ENCODE measurements around the gene RGS6.

Gene RGS6

DNA sequence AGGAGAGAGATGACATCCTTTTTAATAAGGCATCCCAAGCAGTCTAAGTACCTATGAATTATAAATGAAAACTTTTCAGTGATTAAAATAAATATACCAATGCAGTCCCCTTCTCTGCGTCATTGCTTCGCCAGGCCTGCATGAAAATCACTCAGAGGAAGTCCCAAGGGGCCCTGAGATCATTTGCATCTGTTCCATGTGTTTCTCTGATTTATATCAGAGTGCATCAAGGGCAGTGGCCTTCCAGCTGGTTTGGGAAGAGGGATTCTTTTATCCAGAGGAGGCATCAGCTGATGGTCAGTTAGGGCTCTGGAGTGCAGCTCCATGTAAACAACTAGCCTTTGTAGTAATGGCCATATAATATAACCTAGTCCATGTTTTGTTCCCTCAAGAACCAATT, 210.1 kb downstream of the RGS6 start:
- no peaks in the 10 kb centered on the region for H3K9me3 ChIP-seq (ENCODE audit: control insufficient read depth, insufficient read depth, low read length)
- H3K36me3 ChIP-seq (ENCODE audit: control insufficient read depth, low read length), result no peaks in the 10 kb centered on the region
- H3K27me3 ChIP-seq (ENCODE audit: control insufficient read depth, low read length), result no peaks in the 10 kb centered on the region
- no peaks in the 10 kb centered on the region for H3K79me2 ChIP-seq (ENCODE audit: control insufficient read depth, low read length)
- H3K4me1 ChIP-seq (ENCODE audit: control insufficient read depth, low read length), result no peaks in the 10 kb centered on the region
- H4K20me1 ChIP-seq (ENCODE audit: control insufficient read depth, insufficient read depth, low read depth, low read length), result no peaks in the 10 kb centered on the region
- no peak for TF ChIP-seq EZH2phosphoT487 (IDR thresholded peaks at IDR 0.05; ENCODE audit: borderline replicate concordance, low read length)
- TF ChIP-seq, protein P1, sequence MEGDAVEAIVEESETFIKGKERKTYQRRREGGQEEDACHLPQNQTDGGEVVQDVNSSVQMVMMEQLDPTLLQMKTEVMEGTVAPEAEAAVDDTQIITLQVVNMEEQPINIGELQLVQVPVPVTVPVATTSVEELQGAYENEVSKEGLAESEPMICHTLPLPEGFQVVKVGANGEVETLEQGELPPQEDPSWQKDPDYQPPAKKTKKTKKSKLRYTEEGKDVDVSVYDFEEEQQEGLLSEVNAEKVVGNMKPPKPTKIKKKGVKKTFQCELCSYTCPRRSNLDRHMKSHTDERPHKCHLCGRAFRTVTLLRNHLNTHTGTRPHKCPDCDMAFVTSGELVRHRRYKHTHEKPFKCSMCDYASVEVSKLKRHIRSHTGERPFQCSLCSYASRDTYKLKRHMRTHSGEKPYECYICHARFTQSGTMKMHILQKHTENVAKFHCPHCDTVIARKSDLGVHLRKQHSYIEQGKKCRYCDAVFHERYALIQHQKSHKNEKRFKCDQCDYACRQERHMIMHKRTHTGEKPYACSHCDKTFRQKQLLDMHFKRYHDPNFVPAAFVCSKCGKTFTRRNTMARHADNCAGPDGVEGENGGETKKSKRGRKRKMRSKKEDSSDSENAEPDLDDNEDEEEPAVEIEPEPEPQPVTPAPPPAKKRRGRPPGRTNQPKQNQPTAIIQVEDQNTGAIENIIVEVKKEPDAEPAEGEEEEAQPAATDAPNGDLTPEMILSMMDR (IDR thresholded peaks at IDR 0.05; ENCODE audit: low read depth, low read length, poor library complexity, severe bottlenecking), result no peak
- H3K9me2 ChIP-seq (replicated peaks; ENCODE audit: control insufficient read depth, low read length), result no peaks in the 10 kb centered on the region
- no peak overlapping the region for H3K4me2 ChIP-seq (ENCODE audit: low read length)
- H3K27ac ChIP-seq (ENCODE audit: low read depth, low read length), result no peak overlapping the region
- H3K4me3 ChIP-seq (ENCODE audit: low read length), result no peak overlapping the region
- H3F3A ChIP-seq (ENCODE audit: control insufficient read depth, insufficient read depth), result no peaks in the 10 kb centered on the region

DNA sequence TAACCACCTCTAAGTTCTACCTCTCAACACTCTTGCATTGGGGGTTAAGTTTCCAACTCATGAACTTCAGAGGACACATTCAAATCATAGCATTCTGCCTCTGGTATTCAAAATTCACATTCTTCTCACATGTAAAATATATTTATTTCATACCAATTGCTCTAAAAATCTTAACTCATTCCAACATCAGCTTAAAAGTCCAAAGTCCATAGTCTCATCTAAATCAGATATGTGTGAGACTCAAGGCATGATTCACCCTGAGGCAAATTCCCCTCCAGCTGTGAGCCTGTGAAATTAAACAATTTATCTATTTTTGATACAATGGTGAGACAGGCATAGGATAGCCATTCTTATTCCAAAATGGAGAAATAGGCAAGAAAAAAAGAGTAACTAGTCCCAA, 214.0 kb downstream of the RGS6 start:
- TF ChIP-seq, protein P1 (IDR thresholded peaks at IDR 0.05; ENCODE audit: low read depth, low read length, poor library complexity, severe bottlenecking), result no peak
- TF ChIP-seq EZH2phosphoT487 (IDR thresholded peaks at IDR 0.05; ENCODE audit: borderline replicate concordance, low read length), result no peak

DNA sequence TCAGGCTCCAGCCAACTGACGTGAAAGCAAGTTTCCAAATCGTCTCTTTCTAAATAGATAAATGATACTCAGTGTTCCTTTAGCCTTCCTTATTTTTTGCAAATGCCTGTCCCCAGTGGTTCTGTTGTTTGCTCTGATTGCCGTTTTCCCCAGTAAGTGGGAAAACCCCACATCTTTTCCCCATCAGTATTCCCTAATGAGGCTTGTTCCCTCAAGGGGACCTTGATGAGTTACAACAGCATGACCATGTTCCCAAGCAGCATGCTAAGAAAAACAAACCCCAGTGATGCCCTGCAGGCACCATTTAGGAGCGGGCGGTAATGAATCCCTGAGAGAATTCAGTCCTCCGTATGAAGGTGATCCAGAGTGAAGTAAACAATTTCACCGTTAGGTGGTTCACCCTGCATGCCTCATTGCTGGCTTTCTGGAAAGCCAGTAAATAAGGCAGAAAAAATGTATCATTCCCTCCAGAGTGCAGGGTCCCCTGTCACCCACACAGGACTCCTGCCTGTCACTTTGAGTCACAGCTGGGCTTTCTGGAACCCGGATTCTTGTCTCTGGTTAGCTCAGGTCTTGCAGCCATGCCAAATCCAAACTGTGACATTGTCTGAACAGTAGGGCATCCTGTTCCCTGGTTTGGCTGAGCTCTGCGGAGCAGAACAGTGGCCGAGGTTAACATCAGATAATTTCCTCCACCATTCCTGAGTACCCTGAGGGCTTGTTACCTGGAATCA, 222.6 kb downstream of the RGS6 start:
- Histone ChIP-seq H3K9me2 (replicated peaks; ENCODE audit: control insufficient read depth, low read length) (no peaks in the 10 kb centered on the region), H3K36me3 (ENCODE audit: control insufficient read depth, low read length) (no peaks in the 10 kb centered on the region), H3F3A (ENCODE audit: control insufficient read depth, insufficient read depth) (no peaks in the 10 kb centered on the region), H3K9me3 (ENCODE audit: control insufficient read depth, insufficient read depth, low read length) (no peaks in the 10 kb centered on the region), H3K27ac (ENCODE audit: low read depth, low read length) (no peak overlapping the region), H3K79me2 (ENCODE audit: control insufficient read depth, low read length) (no peaks in the 10 kb centered on the region), H3K4me2 (ENCODE audit: low read length) (no peak overlapping the region), H3K27me3 (ENCODE audit: control insufficient read depth, low read length) (no peaks in the 10 kb centered on the region), H3K4me3 (ENCODE audit: low read length) (no peak overlapping the region), H4K20me1 (ENCODE audit: control insufficient read depth, insufficient read depth, low read depth, low read length) (no peaks in the 10 kb centered on the region), H3K4me1 (ENCODE audit: control insufficient read depth, low read length) (no peaks in the 10 kb centered on the region)
- TF ChIP-seq EZH2phosphoT487 (IDR thresholded peaks at IDR 0.05; ENCODE audit: borderline replicate concordance, low read length), result no peak
- TF ChIP-seq, protein P1 (IDR thresholded peaks at IDR 0.05; ENCODE audit: low read depth, low read length, poor library complexity, severe bottlenecking), result no peak

More for the DNA sequence above, 214.0 kb downstream of the RGS6 start:
- no peaks in the 10 kb centered on the region for H3K79me2 ChIP-seq (ENCODE audit: control insufficient read depth, low read length)
- no peak overlapping the region for H3K27ac ChIP-seq (ENCODE audit: low read depth, low read length)
- no peaks in the 10 kb centered on the region for H3K36me3 ChIP-seq (ENCODE audit: control insufficient read depth, low read length)
- no peaks in the 10 kb centered on the region for H3K4me1 ChIP-seq (ENCODE audit: control insufficient read depth, low read length)
- H3K9me2 ChIP-seq (replicated peaks; ENCODE audit: control insufficient read depth, low read length), result no peaks in the 10 kb centered on the region; the same call in 1 of the 2 replicates
- no peaks in the 10 kb centered on the region for H3F3A ChIP-seq (ENCODE audit: control insufficient read depth, insufficient read depth)
- no peaks in the 10 kb centered on the region for H3K9me3 ChIP-seq (ENCODE audit: control insufficient read depth, insufficient read depth, low read length)
- no peak overlapping the region for H3K4me2 ChIP-seq (ENCODE audit: low read length)
- no peak overlapping the region for H3K4me3 ChIP-seq (ENCODE audit: low read length)
- no peaks in the 10 kb centered on the region for H3K27me3 ChIP-seq (ENCODE audit: control insufficient read depth, low read length)
- no peaks in the 10 kb centered on the region for H4K20me1 ChIP-seq (ENCODE audit: control insufficient read depth, insufficient read depth, low read depth, low read length)

Measured in DOHH2 (cell line).